ENCODE results near the gene NEUROD2.

DNA sequence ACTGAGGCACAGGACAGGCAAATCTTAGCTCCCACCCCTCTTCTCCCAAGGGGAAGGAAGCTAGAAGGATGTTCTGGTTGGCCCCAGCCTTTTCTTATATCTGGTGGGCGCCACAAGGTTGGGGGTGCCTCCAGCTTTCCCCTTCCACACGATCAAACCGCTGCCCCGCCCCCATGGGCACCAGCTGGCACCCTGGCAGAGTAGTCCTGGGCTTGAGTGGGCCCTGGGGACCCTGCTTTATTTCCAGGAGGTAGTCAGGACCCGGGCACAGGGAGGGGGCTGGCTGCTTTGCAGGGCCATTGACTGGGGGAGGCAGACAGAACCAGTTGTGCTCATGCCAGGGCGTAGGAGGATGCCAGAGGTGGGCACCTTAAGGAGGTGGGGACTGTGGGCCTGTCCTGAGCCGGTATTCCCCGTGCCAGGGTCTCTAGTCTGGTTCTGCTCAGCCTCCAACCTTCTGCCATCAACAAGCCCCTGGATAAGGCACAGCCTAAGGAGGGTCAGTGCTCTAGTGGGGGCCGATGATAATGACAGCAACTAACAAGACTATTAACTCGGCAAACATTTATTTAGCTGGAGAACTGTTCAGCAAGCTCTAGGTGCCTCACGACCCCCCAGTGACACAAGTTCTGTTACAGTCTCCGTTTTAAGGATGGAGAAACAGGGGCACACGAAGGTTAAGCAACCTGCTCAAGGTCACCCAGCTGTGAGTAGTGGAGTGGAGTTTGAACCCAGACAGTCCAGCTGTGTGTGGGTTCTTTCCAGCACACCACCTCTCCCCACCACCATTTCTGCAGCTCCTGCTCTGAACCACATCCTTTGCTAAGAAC, 11.5 kb upstream of the NEUROD2 start:
- TF ChIP-seq, protein P1, sequence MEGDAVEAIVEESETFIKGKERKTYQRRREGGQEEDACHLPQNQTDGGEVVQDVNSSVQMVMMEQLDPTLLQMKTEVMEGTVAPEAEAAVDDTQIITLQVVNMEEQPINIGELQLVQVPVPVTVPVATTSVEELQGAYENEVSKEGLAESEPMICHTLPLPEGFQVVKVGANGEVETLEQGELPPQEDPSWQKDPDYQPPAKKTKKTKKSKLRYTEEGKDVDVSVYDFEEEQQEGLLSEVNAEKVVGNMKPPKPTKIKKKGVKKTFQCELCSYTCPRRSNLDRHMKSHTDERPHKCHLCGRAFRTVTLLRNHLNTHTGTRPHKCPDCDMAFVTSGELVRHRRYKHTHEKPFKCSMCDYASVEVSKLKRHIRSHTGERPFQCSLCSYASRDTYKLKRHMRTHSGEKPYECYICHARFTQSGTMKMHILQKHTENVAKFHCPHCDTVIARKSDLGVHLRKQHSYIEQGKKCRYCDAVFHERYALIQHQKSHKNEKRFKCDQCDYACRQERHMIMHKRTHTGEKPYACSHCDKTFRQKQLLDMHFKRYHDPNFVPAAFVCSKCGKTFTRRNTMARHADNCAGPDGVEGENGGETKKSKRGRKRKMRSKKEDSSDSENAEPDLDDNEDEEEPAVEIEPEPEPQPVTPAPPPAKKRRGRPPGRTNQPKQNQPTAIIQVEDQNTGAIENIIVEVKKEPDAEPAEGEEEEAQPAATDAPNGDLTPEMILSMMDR (IDR thresholded peaks at IDR 0.05): no peak
- no peak for TF ChIP-seq EP300 (IDR thresholded peaks at IDR 0.05)
- TF ChIP-seq POLR2AphosphoS5 (IDR thresholded peaks at IDR 0.05): no peak
- TF ChIP-seq POLR2A (IDR thresholded peaks at IDR 0.05): no peak
